Activated T-cell treated with anti-CD3 and anti-CD28 coated beads, Interleukin-2, amount 50 U/mL, for 24 hours (primary cell): Measurements from ENCODE around the gene GIMAP8.

Experiments used
- DNase-seq: peaks from one replicate; pipeline ENCODE4 v3.0.0-alpha.2; 2020
- H3K27ac Mint-ChIP-seq: 2 replicates; pipeline ENCODE4 v1.8.0; 2020; ENCODE audit warnings: mild to moderate bottlenecking, mixed read lengths
- H3K27me3 Mint-ChIP-seq: 2 replicates; pipeline ENCODE4 v1.8.0; 2020; ENCODE audit warnings: mixed read lengths
- H3K36me3 Mint-ChIP-seq: 2 replicates; pipeline ENCODE4 v1.8.0; 2020; ENCODE audit warnings: low read depth, mixed read lengths
- H3K4me1 Mint-ChIP-seq: 2 replicates; pipeline ENCODE4 v1.8.0; 2020; ENCODE audit warnings: low read depth, mixed read lengths
- H3K4me3 Mint-ChIP-seq: 2 replicates; pipeline ENCODE4 v1.8.0; 2020; ENCODE audit warnings: mild to moderate bottlenecking, moderate library complexity, mixed read lengths
- H3K9me3 Mint-ChIP-seq: 2 replicates; pipeline ENCODE4 v1.8.0; 2020; ENCODE audit warnings: mixed read lengths

Gene GIMAP8

DNA sequence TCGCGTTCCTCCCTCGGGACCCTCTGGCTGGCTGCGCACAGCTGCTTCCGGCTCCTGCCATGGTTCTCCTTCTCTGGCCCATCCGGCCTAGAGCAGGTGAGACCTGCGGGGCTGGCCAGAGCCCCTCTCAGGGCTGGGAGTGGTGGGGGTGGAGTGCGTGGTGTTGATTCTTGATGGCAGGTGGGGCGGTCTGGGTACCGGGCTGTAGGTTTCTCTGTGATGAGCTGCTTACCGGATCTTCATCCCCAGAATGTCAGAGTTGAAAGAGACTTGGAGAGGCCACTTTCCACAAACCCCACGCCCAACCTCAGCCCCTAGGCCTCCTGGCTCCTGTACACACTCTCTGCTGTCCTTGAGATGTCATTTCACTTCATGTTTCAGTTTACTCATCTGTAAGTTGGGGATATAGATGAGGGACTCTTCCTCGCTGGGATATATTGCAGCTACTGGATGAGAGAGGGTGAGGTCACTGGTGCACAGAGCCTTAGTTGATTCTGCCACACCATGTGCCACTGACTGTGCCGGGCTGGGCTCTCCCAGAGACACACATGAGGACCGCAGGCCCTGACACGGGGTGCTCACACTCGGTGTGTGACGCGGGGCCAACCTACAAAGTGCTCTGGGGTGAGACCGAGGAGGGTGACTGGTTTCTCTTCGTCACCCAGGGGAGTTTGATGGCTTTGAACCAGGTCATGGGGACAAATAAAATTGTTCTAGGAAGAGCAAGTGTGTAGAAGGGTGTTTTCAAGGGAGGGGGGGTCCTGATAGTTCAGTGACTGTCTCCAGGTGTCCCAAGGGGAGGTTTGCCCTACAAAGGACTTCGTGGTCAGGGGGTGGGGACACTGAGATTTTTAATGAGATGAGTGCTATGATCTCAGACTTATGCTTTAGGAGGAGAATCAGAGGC is 41.8 kb upstream of the GIMAP8 start:
- no peak overlapping the region for H3K4me3 Mint-ChIP-seq
- peak overlapping the region; percentile 85 for H3K27ac Mint-ChIP-seq
- H3K4me1 Mint-ChIP-seq, result peaks cover 42% of the 10 kb centered on the region
- peaks cover 35% of the 10 kb centered on the region for H3K36me3 Mint-ChIP-seq
- no peak for DNase-seq
- no peaks in the 10 kb centered on the region for H3K9me3 Mint-ChIP-seq
- no peaks in the 10 kb centered on the region for H3K27me3 Mint-ChIP-seq

GRCh38 chr7:150409300-150410030 is 41.0 kb upstream of the GIMAP8 start:
- Mint-ChIP-seq H3K9me3 (no peaks in the 10 kb centered on the region), H3K4me3 (no peak overlapping the region), H3K4me1 (peaks cover 37% of the 10 kb centered on the region), H3K27me3 (no peaks in the 10 kb centered on the region), H3K27ac (peak overlapping the region; percentile 85), H3K36me3 (peaks cover 35% of the 10 kb centered on the region)
- DNase-seq, result no peak

DNA sequence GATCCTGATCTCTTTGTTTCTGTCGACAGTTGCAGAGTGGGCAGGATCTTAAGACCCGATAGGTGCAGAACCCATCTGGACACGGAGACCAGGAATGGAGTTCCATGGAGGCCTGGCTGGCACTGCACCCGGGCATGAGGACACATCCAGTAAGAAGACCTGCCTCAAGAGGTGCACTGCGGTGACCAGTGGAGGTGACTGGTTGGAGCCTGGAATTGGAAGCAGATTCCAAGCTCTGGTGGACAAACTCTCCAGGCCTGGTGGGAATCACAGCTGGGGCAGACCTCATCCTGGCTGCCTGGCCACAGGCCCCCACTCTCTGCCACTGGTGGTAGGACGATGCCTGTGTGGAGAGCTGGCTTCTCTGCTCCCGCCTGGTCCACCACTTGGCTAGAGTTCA is 40.3 kb upstream of the GIMAP8 start:
- Mint-ChIP-seq H3K27ac (no peak overlapping the region), H3K4me1 (peaks cover 37% of the 10 kb centered on the region), H3K27me3 (no peaks in the 10 kb centered on the region), H3K9me3 (no peaks in the 10 kb centered on the region), H3K4me3 (no peak overlapping the region), H3K36me3 (peaks cover 35% of the 10 kb centered on the region)
- DNase-seq, result no peak

DNA sequence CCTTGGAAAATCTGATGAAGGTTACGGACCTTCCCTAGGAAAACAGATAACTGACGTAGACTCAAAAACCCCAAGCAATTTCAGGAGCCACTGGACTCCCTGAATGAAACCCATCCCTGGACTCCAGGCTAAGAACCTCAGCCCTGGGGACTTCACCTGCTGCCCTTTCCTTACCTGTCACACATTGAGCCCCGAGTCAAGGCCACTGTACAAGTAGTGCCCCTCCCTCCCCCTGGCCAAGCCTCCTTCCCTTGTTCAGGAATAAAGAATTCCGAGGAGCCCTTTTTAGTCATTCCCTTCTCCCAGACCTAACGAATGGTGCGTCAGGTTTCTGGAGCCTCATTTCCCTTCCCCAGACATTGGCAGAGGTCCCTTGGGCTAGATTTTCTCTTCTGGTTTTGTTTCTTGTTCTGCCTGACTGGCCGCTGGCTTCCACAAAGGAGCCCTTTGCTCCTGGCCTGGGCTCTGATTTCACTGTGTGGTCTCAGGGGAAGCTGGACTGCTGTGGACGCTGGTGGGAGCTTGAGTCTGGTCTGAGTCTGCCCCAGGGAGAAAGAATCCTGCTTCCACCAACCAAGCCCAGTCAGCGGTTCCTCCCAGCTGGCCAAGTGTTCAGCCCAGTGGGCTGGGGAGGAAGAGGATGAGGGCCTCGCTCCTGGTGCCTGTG is 39.6 kb upstream of the GIMAP8 start:
- Mint-ChIP-seq H3K9me3 (no peaks in the 10 kb centered on the region), H3K4me1 (peaks cover 34% of the 10 kb centered on the region), H3K27ac (peak overlapping the region; percentile 63), H3K4me3 (no peak overlapping the region), H3K36me3 (peaks cover 30% of the 10 kb centered on the region), H3K27me3 (no peaks in the 10 kb centered on the region)
- DNase-seq, result no peak

DNA sequence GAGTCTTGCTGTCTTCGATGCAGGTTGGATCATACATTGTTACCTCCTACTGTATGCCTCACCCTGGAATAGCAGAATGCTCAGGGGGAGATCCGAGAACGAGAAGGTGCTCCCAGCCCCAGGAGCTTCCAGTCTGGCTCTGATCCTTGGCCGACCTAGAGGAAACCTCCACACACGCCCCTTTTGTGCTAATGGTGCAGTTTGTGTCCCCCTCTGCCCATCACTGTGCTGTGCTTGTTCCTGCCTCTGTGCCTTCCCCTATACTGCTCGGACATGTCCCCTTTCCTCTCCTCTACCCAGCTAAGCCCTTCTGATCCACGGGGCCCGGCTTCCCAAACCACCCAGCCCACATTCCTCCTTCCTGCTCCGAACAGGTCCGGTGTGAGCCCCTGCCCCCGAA is 38.8 kb upstream of the GIMAP8 start:
- no peaks in the 10 kb centered on the region for H3K9me3 Mint-ChIP-seq
- no peak for DNase-seq
- H3K27ac Mint-ChIP-seq, result peak overlapping the region; percentile 44
- H3K4me3 Mint-ChIP-seq, result no peak overlapping the region
- peaks cover 30% of the 10 kb centered on the region for H3K36me3 Mint-ChIP-seq
- H3K27me3 Mint-ChIP-seq, result no peaks in the 10 kb centered on the region
- peaks cover 26% of the 10 kb centered on the region for H3K4me1 Mint-ChIP-seq

DNA sequence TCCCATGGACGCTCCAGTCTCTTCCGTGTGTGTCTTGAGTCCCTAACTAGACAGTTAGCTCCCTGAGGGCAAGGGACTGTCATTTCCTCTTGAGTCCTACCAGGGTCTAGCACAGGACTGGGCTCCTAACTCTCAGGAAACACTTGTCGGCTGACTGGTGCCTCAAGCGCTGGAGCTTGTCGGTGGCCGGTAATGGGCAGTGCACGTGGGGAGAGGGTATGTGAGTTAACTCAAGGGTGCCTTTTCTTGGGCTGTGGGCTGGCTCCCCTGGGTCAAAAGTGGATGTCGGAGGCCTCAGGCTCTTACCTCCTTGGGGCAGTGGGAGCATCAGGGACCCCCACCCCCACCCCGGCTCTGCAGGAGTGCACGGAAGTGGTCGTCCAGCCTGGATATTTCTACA is 38.4 kb upstream of the GIMAP8 start:
- Mint-ChIP-seq H3K9me3 (no peaks in the 10 kb centered on the region), H3K36me3 (peaks cover 30% of the 10 kb centered on the region), H3K4me3 (no peak overlapping the region), H3K4me1 (peaks cover 22% of the 10 kb centered on the region), H3K27me3 (no peaks in the 10 kb centered on the region), H3K27ac (no peak overlapping the region)
- no peak for DNase-seq

DNA sequence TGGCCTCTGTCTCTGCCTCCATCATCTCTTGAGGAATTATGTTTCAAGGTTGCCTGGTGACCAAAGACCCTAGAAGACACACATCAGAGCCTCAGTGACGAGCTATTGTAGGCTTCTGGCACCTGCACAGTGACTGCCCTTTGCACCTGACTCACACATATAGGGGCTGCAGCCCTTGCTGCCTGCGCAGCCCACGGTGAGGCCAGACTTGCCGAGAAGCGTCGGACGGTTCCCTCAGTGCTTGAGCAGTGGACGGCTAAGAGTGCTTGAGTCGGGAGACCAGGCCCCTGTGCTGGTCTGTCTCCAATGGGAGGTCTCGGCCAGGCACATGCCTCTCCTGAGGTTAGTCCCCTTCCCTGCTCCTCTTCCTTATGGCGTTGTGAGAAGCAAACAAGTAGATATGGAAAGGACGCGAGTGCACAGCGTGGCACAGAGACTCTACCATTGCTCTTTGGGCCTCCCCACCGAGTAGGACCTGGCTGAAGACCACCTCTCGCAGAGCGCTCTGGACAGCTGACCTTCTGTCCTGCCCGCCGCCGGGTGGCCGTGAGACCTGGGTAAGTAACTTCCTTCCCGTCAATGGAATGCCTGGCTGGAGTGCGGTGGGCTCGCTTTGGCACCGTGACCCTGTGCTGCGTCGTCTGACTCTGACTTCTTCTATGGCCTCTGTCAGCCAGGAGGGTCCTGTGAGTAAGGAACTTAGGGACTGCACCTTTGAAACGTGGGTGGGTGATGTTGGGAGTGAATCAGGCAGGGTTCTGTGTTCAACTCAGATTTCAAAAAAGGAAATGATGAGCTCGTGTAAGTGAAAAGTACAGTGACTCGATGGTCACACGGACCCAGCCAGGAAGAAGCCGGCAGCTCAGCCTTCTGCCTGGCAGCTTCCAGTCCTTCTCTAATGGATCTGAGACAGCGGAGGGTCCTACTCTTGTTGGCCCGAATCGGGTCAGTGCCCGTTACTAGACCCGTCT is 37.6 kb upstream of the GIMAP8 start:
- Mint-ChIP-seq H3K4me3 (no peak overlapping the region), H3K27me3 (no peaks in the 10 kb centered on the region), H3K9me3 (no peaks in the 10 kb centered on the region), H3K36me3 (peaks cover 27% of the 10 kb centered on the region), H3K4me1 (peaks cover 19% of the 10 kb centered on the region), H3K27ac (no peak overlapping the region)
- DNase-seq, result no peak

- no peak overlapping the region for H3K4me3 Mint-ChIP-seq
- no peak for DNase-seq
- H3K36me3 Mint-ChIP-seq, result peaks cover 23% of the 10 kb centered on the region
- no peaks in the 10 kb centered on the region for H3K9me3 Mint-ChIP-seq
- H3K27me3 Mint-ChIP-seq, result no peaks in the 10 kb centered on the region
- peaks cover 17% of the 10 kb centered on the region for H3K4me1 Mint-ChIP-seq
- H3K27ac Mint-ChIP-seq, result no peak overlapping the region
Measured at GRCh38 chr7:150413640-150414081, 36.8 kb upstream of the GIMAP8 start.

DNA sequence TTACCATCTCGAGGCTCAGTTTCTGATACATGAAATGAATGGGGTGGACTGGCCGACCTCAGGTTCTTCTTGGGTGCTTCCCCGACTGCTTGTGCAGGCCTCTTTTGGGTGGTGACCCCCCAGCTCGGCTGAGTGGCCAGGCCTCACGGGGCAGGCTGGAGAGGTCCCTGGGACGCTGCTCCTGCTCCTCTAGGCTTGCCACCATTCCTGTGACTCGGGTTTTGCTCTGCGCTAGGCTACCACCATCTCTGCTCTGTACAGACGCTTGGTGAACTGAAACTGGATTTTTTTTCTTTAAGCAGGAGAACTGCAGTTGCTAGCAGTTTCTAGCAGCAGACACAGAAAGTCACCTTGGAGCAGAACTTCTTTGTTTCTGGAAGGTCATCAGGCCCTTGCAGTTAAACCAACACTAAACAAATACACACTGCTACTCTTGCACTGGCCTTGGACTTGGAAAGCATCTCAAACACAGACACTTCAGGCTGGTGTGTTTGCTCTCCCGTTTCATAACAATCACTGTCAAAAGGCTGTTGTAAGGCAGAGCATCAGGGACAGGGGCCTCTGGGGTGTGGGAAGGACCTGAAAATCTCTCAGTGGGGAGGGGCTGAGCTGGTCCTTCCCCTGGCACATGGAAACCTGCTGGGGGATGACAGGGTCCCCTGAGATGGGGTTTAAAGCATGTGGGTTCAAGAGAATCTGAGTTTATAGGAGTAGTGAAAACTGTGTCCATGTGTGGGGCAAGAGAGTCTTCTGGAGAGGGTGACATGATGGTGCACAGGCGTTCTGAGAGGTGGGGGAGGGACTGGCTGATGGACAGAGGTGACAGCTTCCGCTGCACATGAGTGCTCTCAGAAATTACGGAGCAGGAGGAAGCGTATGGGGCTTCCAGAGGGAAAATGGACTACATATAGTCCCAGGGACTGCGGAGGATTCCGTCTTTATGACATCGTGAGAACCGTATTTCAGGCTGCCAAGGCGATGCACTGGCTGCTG is 35.0 kb upstream of the GIMAP8 start:
- peaks cover 12% of the 10 kb centered on the region for H3K4me1 Mint-ChIP-seq
- H3K4me3 Mint-ChIP-seq, result no peak overlapping the region
- no peak overlapping the region for H3K27ac Mint-ChIP-seq
- H3K36me3 Mint-ChIP-seq, result peaks cover 13% of the 10 kb centered on the region
- H3K27me3 Mint-ChIP-seq, result no peaks in the 10 kb centered on the region
- H3K9me3 Mint-ChIP-seq, result no peaks in the 10 kb centered on the region
- no peak for DNase-seq

- Mint-ChIP-seq H3K9me3 (no peaks in the 10 kb centered on the region), H3K27me3 (no peaks in the 10 kb centered on the region), H3K36me3 (no peaks in the 10 kb centered on the region), H3K4me3 (no peak overlapping the region), H3K27ac (no peak overlapping the region), H3K4me1 (peaks cover 18% of the 10 kb centered on the region)
- DNase-seq, result no peak
Measured at GRCh38 chr7:150417239-150417638, 33.2 kb upstream of the GIMAP8 start.

DNA sequence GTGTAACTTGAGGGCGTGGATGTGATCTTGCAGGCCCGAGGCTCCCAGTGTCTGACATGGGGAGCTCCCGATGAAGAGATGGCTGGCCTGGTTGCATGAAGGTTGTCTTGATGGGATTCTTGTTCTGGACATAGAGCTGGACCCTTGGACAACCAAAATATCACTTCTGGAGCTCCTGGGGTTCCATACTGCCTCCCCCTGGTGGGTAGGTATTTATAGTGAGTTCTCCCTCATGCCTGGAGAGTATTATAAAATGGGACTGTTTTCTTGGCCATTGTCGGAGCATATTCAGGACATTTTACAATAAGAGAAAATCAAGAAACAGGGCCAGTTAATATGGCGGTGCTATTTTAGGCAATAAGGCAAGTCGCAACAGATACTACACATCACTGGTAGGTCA is 32.6 kb upstream of the GIMAP8 start:
- Mint-ChIP-seq H3K4me1 (peaks cover 16% of the 10 kb centered on the region), H3K27ac (no peak overlapping the region), H3K36me3 (no peaks in the 10 kb centered on the region), H3K27me3 (no peaks in the 10 kb centered on the region), H3K9me3 (no peaks in the 10 kb centered on the region), H3K4me3 (no peak overlapping the region)
- no peak for DNase-seq

DNA sequence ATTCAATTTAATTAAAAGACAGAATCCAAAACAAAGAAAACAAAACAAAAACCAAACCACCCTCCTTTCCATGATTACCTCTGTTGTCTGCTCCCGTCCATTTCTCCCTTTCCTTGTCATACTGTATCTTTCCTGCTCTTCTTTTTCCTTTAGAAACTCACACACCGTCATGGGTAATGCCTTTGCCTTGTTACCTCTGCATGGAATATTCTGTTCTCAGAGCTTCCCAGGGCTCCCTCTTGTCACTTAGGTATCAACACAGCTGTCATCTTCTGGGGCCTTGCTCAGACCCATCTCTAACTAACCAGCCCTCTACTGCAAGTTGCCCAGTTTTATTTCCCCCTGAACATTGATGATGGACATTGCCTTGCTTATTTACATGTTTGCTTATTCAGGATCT is 30.2 kb upstream of the GIMAP8 start:
- H3K4me3 Mint-ChIP-seq, result no peak overlapping the region
- H3K4me1 Mint-ChIP-seq, result peaks cover 6% of the 10 kb centered on the region
- no peaks in the 10 kb centered on the region for H3K27me3 Mint-ChIP-seq
- H3K27ac Mint-ChIP-seq, result no peak overlapping the region
- H3K36me3 Mint-ChIP-seq, result no peaks in the 10 kb centered on the region
- no peak for DNase-seq
- H3K9me3 Mint-ChIP-seq, result no peaks in the 10 kb centered on the region
